OCI-LY7 (cell line): Measurements from ENCODE around the gene FUT8.

Source experiments
- EZH2phosphoT487 ChIP-seq: fragments of 200-600 bp; sonication (generic); IDR thresholded peaks from 2 replicates; pipeline ENCODE4 v1.6.1; 2018; ENCODE audit warnings: low read depth, borderline replicate concordance, mild to moderate bottlenecking, mixed run types, antibody characterized with exemption, low read length, moderate library complexity, mixed read lengths
- TF ChIP-seq, protein P1 (sequence below): fragments of 200-600 bp; sonication (generic); conservative IDR thresholded peaks from 2 replicates; pipeline ENCODE4 v1.5.1; 2014; ENCODE audit warnings: mild to moderate bottlenecking, antibody characterized with exemption, low read length, moderate library complexity, mixed read lengths

- TF ChIP-seq, protein P1, sequence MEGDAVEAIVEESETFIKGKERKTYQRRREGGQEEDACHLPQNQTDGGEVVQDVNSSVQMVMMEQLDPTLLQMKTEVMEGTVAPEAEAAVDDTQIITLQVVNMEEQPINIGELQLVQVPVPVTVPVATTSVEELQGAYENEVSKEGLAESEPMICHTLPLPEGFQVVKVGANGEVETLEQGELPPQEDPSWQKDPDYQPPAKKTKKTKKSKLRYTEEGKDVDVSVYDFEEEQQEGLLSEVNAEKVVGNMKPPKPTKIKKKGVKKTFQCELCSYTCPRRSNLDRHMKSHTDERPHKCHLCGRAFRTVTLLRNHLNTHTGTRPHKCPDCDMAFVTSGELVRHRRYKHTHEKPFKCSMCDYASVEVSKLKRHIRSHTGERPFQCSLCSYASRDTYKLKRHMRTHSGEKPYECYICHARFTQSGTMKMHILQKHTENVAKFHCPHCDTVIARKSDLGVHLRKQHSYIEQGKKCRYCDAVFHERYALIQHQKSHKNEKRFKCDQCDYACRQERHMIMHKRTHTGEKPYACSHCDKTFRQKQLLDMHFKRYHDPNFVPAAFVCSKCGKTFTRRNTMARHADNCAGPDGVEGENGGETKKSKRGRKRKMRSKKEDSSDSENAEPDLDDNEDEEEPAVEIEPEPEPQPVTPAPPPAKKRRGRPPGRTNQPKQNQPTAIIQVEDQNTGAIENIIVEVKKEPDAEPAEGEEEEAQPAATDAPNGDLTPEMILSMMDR = no peak
- no peak for TF ChIP-seq EZH2phosphoT487
Measured at GRCh38 chr14:65613131-65613650, 200.7 kb downstream of the FUT8 start.
